Measurements from ENCODE around the gene MARCHF10. TPM values are rescaled to one million over a fixed set of nuclear protein-coding genes. Genes with fewer than 3 reads are reported as not detected.

MARCHF10 gene
- total and polyA plus RNA-seq, 2 of the 13 experiments (the other 11 are each of a cell fraction or from before 2014, with no cell fraction given) = not detected

GRCh38 chr17:62704381-62704971 lies 103.6 kb downstream of the MARCHF10 start:
- no peak overlapping the region for H2AFZ ChIP-seq (ENCODE audit: low read length)
- peak overlapping the region in 2 of 3 experiments; percentile 40 to 70; a peak in 3 of 6 replicates for H3K4me3 ChIP-seq (replicated peaks in 1 of 3; ENCODE audit: insufficient read depth in 1 of 3, low read depth in 2 of 3, low read length in 3 of 3)
- H3K9ac ChIP-seq (ENCODE audit: insufficient read depth, low read depth, low read length) = no peak overlapping the region
- in situ Hi-C loops (cut with HindIII; ENCODE audit: extremely low pct_ligation_motif_present, low pct_unique_long_range_greater_than_20kb) = loop anchor here (5.0 kb wide), 1 partner anchor 263 kb away; the partner anchor contains the start of gene TANC2
- H3K27ac ChIP-seq (ENCODE audit: extremely low read length, insufficient read depth, low read length) = no peak overlapping the region
- TF ChIP-seq AGO1 (IDR thresholded peaks at IDR 0.05; ENCODE audit: low read depth, low read length, poor library complexity, severe bottlenecking) (no peak), ZNF280B (CRISPR knock-in tag; IDR thresholded peaks at IDR 0.05; ENCODE audit: borderline replicate concordance) (0 out of 2 replicates have a peak, but pooled peaks have one; percentile 27)
- no peaks in the 10 kb centered on the region for H3K9me3 ChIP-seq (ENCODE audit: low read length)
- peaks cover 11% of the 10 kb centered on the region; the same call in 1 of the 2 replicates for H3K4me1 ChIP-seq (ENCODE audit: insufficient read depth, low read length)
- WGBS (ENCODE audit: low lambda C conversion rate) = 22% methylated on average over 15 of the region's 31 CpGs
- H3K79me2 ChIP-seq (ENCODE audit: insufficient read depth, low read length) = no peaks in the 10 kb centered on the region
- no peak for DNase-seq (ENCODE audit: low spot score)
- peaks cover 21 to 68% of the 10 kb centered on the region in 2 experiments for H3K27me3 ChIP-seq (ENCODE audit: control insufficient read depth in 1 of 2, insufficient read depth in 2 of 2, low read length in 2 of 2)
- no peak for ATAC-seq
- no TSS peak for BruUV-seq (replicated peaks)
- intact Hi-C loops (cut with micrococcal nuclease; ENCODE audit: unreplicated experiment) = no loop called here
- ChIA-PET POLR2A (no interaction called here), CTCF (ENCODE audit: low intra/inter-chr PET ratio, low total read pairs) (interaction anchor here (1.5 to 5.3 kb wide), 2 partner anchors 264 to 702 kb away, joined by 11 to 78 read pairs; no protein-coding TSS in a partner anchor)
- FAIRE-seq = no peak
- H4K20me1 ChIP-seq (ENCODE audit: insufficient read depth, low read length) = no peaks in the 10 kb centered on the region
- peak overlapping the region; percentile 67 for H3K4me2 ChIP-seq (ENCODE audit: low read depth, low read length)
- no peaks in the 10 kb centered on the region for H3K36me3 ChIP-seq (replicated peaks in 1 of 2; ENCODE audit: control insufficient read depth in 1 of 2, insufficient read depth in 2 of 2, low read length in 2 of 2)

- Histone ChIP-seq H3K4me2 (ENCODE audit: low read depth, low read length) (peak overlapping the region; percentile 67), H3K9ac (ENCODE audit: insufficient read depth, low read depth, low read length) (no peak overlapping the region), H3K27me3 (ENCODE audit: control insufficient read depth in 1 of 2, insufficient read depth in 2 of 2, low read length in 2 of 2) (peaks cover 21 to 69% of the 10 kb centered on the region in 2 experiments), H4K20me1 (ENCODE audit: insufficient read depth, low read length) (no peaks in the 10 kb centered on the region), H3K4me1 (ENCODE audit: insufficient read depth, low read length) (peaks cover 11% of the 10 kb centered on the region; the same call in 1 of the 2 replicates), H3K27ac (ENCODE audit: extremely low read length, insufficient read depth, low read length) (no peak overlapping the region), H3K79me2 (ENCODE audit: insufficient read depth, low read length) (no peaks in the 10 kb centered on the region), H2AFZ (ENCODE audit: low read length) (no peak overlapping the region), H3K36me3 (replicated peaks in 1 of 2; ENCODE audit: control insufficient read depth in 1 of 2, insufficient read depth in 2 of 2, low read length in 2 of 2) (no peaks in the 10 kb centered on the region), H3K9me3 (ENCODE audit: low read length) (no peaks in the 10 kb centered on the region), H3K4me3 (replicated peaks in 1 of 3; ENCODE audit: insufficient read depth in 1 of 3, low read depth in 2 of 3, low read length in 3 of 3) (peak overlapping the region in 2 of 3 experiments; percentile 40 to 70; a peak in 3 of 6 replicates)
- intact Hi-C loops (cut with micrococcal nuclease; ENCODE audit: unreplicated experiment) (loop anchor here (1.0 kb wide), 1 partner anchor 264 kb away; no protein-coding TSS in a partner anchor), in situ Hi-C loops (cut with HindIII; ENCODE audit: extremely low pct_ligation_motif_present, low pct_unique_long_range_greater_than_20kb) (loop anchor here (5.0 kb wide), 1 partner anchor 263 kb away; the partner anchor contains the start of gene TANC2)
- no TSS peak for BruUV-seq (replicated peaks)
- ATAC-seq (peak; percentile 95), DNase-seq (ENCODE audit: low spot score) (no peak), FAIRE-seq (peak; percentile 23)
- 0% methylated on average over 3 of the region's 80 CpGs for WGBS (ENCODE audit: low lambda C conversion rate)
- POLR2A ChIA-PET = no interaction called here
- CTCF ChIA-PET (ENCODE audit: low intra/inter-chr PET ratio, low total read pairs) = interaction anchor here (1.5 to 5.3 kb wide), 2 partner anchors 265 to 702 kb away, joined by 11 to 78 read pairs; no protein-coding TSS in a partner anchor
- TF ChIP-seq ZNF564 (CRISPR knock-in tag; IDR thresholded peaks at IDR 0.05) = no peak
- TF ChIP-seq RAD21 (CRISPR knock-in tag; IDR thresholded peaks at IDR 0.05) = peak; percentile 98
- TF ChIP-seq ZNF451 (CRISPR knock-in tag; IDR thresholded peaks at IDR 0.05) = no peak
- TF ChIP-seq ZGPAT (CRISPR knock-in tag; IDR thresholded peaks at IDR 0.05) = peak; percentile 24; the same call in 1 of the 2 replicates
- TF ChIP-seq ZNF768 (CRISPR knock-in tag; IDR thresholded peaks at IDR 0.05) = 0 out of 2 replicates have a peak, but pooled peaks have one; percentile 15
- TF ChIP-seq E2F2 (CRISPR knock-in tag; IDR thresholded peaks at IDR 0.05; ENCODE audit: borderline replicate concordance) = no peak
- no peak for TF ChIP-seq ZNF572 (CRISPR knock-in tag; IDR thresholded peaks at IDR 0.05)
- no peak for TF ChIP-seq ZNF672 (CRISPR knock-in tag; IDR thresholded peaks at IDR 0.05)
- TF ChIP-seq ZSCAN22 (CRISPR knock-in tag; IDR thresholded peaks at IDR 0.05) = no peak
- peak; percentile 72 for TF ChIP-seq MAX (IDR thresholded peaks at IDR 0.05)
Measured at GRCh38 chr17:62703776-62704380, 104.2 kb downstream of the MARCHF10 start.
